Fibroblast of villous mesenchyme (primary cell): ENCODE data around the gene SPATA45. TPM values are rescaled to one million over a fixed set of nuclear protein-coding genes. Genes with fewer than 3 reads are reported as not detected.

ENCODE experiments used
- DNase-seq: peaks from one replicate; pipeline ENCODE4 v3.0.0-alpha.2; 2010; ENCODE audit warnings: low read depth
- H3K4me3 ChIP-seq: 2 replicates; pipeline ENCODE4 v1.5.1; 2011; ENCODE audit warnings: low read depth, mild to moderate bottlenecking, low read length
- total RNA-seq: library from RNA; depleted of rRNA; stranded (reverse); fragments of >200 nt; gene quantifications from 2 replicates; pipeline ENCODE4 v1.2.3, GENCODE V29; 2012
- TF ChIP-seq, protein P1 (sequence below): IDR thresholded peaks from 2 replicates; pipeline ENCODE4 v1.5.1; 2012; ENCODE audit warnings: low read depth, mild to moderate bottlenecking, low read length; ENCODE audit not compliant: insufficient read depth

Gene SPATA45
- total RNA-seq, 1 donor: 0.43 TPM

DNA sequence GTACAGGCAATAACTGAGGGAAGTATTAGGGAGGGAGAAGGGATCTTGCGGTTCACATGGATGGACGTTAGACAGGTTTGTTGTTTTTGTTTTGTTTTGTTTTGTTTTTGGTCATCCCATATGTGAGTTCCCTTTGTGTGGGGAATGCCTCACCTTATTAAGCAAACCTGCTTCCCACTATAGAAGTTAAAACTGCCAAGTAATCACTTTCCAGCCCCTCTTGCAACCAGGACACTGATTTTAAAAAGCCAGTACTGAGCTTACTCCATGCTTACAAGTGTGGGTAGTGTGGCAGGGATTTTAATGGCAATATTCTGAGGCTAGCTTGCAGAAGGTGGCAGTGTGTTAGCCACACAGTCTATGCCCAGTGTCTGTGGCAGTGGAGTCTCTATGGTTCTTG lies 26.5 kb downstream of the SPATA45 start:
- no peak overlapping the region for H3K4me3 ChIP-seq
- TF ChIP-seq, protein P1, sequence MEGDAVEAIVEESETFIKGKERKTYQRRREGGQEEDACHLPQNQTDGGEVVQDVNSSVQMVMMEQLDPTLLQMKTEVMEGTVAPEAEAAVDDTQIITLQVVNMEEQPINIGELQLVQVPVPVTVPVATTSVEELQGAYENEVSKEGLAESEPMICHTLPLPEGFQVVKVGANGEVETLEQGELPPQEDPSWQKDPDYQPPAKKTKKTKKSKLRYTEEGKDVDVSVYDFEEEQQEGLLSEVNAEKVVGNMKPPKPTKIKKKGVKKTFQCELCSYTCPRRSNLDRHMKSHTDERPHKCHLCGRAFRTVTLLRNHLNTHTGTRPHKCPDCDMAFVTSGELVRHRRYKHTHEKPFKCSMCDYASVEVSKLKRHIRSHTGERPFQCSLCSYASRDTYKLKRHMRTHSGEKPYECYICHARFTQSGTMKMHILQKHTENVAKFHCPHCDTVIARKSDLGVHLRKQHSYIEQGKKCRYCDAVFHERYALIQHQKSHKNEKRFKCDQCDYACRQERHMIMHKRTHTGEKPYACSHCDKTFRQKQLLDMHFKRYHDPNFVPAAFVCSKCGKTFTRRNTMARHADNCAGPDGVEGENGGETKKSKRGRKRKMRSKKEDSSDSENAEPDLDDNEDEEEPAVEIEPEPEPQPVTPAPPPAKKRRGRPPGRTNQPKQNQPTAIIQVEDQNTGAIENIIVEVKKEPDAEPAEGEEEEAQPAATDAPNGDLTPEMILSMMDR: no peak
- DNase-seq: no peak

DNA sequence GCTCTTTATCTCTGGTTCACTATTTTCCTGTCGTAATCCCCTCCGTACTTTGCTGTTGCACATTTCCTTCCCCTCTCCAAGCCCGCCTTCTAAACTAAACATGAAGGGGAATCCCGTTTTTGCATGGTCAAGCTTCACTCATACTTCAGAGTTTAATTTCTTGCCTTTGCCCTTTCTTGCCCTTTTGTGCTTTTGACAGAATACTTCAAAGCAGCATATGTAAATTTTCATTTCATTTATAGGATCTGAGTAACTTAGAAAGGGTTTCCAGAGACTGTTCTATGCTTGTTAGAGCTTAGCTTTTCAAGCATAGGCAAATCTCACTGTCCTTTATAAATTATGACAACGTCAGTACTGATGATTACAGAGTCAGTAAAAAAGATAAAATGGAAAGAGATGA lies 27.7 kb downstream of the SPATA45 start:
- H3K4me3 ChIP-seq: no peak overlapping the region
- TF ChIP-seq, protein P1: no peak
- peak; percentile 92 for DNase-seq

DNA sequence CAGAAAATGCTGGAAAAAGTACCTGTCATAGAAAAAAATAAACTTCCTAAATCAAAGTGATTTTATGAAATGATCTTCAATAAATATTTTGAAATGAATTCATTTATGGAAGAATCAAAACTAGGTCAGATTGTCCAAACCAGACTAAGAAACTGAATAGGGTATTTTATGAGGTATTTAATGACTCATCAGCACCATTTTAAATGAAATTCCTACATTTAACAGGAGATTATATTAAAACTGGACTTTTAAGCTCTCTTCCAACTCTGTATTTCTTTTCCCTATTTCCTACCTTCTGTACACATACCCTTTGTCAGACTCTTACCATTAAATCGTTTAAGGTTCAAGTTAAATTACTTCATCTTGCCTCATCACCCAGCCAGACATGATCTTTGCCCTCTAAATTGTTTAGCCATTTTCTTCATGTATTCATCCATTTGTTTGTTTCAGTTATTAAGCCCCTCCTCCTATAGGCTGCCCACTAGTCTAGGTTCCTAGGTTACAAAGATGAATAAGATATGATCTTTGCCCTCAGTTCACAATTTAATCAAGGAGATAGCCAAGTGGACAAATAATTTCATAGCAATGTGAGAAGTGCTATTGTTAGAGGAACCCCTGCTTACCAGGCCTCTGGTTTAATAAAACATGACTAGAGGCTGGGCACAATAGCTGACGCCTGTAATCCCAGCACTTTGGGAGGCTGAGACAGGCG lies 30.7 kb downstream of the SPATA45 start:
- DNase-seq: peak; percentile 27
- H3K4me3 ChIP-seq: no peak overlapping the region
- TF ChIP-seq, protein P1: no peak

DNA sequence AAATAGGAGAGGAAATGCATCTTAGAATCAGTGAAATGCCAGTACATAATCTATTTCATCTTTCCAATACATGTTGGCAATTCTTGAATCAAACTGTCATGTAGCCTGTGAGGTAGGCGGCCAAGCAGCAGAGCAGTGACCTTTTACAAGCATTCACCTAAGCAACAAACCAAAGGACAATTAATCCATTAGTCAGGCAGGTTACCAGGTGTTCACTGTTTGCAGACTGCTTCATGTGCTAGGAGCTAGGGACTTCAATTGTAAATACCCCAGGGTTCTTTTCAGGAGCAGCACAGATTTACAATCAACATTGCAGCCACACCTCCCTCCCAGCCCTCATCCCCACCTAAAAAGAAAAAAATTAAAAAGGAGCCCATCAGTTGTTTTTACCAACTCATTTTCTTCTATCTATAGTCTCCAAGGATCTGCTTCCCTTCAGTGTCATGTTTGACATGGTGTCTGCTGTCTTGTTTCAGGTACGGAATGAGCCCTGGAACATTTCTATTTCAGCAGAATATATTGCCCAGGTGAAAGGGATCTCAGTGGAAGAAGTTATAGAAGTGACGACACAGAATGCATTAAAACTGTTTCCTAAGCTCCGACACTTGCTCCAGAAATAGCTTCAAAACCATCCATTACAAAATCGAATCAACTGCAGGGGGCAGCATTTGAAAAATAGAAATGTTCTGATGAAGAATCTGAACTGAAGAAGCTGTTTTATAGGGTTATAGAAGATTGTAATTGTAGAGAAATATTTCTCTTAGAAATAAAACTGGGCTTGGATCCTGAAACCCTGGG lies 32.7 kb downstream of the SPATA45 start:
- H3K4me3 ChIP-seq: no peak overlapping the region
- DNase-seq: peak; percentile 45
- TF ChIP-seq, protein P1: peak; percentile 40

DNA sequence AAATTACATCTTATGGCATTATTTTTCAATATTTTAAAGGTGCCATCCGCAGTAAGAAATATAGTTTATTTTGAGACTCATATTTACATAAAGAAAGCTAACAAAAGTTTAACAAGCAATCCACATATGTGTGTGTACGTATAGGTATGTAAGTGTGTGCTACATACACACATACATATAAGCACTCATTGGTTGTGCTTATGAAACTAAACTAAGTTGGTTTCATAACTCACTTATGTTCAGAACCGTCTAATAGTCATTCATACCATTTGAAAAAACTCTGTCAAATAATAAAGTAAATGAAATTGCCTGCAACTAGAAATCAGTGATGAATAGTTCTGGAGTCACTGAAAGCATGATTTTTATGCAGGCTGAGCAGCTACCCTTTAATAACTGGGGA lies 41.7 kb downstream of the SPATA45 start:
- TF ChIP-seq, protein P1: no peak
- DNase-seq: no peak
- H3K4me3 ChIP-seq: no peak overlapping the region

DNA sequence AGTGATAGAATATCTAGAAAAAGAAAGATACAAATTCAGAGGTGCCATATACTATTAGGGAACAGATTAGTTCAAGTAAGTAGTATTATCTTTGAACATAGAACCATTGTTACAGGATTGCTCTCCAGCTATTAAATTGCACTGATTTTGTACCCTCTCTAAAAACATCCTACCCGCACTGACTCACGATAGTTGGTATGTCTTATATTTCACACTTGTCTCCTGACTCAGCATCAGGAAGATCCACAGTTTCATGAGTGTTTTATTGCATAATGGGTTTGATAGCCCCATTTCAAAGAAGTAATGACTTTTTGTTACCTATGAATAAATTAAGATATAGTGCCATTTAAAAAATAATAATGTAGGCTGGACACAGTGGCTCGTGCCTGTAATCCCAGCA lies 49.8 kb downstream of the SPATA45 start:
- no peak for DNase-seq
- no peak overlapping the region for H3K4me3 ChIP-seq
- TF ChIP-seq, protein P1: no peak
